Measurements from ENCODE around the gene EPPIN.

EPPIN gene

DNA sequence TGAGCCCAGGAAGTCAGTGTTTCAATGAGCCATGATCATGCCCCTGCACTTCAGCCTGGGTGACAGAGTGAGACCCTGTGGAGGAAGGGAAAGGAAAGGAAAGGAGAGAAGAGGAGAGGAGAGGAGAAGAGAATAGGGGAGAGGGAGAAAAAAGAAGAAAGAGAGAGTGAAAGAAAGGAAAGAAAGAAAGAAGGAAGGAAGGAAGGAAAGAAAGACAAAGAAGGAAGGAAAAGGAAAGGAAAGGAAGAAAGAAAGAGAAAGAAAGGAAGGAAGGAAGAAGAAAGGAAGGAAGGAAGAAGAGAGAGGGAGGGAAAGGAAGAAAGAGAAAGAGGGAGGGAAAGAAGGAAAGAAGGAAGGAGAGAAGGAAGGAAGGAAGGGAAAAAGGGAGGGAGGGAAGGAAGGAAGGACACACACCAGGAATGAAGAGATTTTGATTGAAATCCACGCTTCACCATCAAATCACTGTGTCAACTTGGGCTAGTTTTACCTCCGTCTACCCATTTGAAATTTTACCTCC lies 17.6 kb upstream of the EPPIN start:
- no peak overlapping the region for H3K4me3 ChIP-seq (ENCODE audit: low read depth, low read length)
- no peak for DNase-seq (ENCODE audit: low read depth)
- TF ChIP-seq CTCF (IDR thresholded peaks at IDR 0.05; ENCODE audit: low read depth, low read length, missing control alignments), result no peak

DNA sequence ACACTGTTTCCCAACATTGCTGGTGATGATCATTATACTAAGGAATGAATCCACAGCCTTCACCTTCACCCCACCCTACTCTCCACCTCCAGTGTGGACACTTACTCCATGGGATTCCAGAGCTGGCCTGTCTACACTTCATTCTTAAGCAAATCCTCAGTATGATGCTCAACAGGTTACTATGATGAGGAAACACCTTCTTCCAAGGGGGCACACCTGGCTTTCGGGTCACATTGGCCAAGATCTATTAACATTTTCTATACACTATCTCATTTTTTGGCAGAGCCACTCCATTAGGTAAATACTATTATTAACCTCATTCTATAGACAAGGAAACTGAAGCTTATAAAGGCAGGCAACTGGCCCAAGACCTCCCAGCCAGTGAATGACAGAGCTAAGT lies 8.0 kb upstream of the EPPIN start:
- DNase-seq (ENCODE audit: low read depth), result no peak

GRCh38 chr20:45552456-45552855 lies 5.3 kb upstream of the EPPIN start:
- no peak for DNase-seq (ENCODE audit: low read depth)
- no peak for TF ChIP-seq CTCF (IDR thresholded peaks at IDR 0.05; ENCODE audit: low read depth, low read length, missing control alignments)
- no peak overlapping the region for H3K4me3 ChIP-seq (ENCODE audit: low read depth, low read length)

More for the DNA sequence above, 8.0 kb upstream of the EPPIN start:
- TF ChIP-seq CTCF (IDR thresholded peaks at IDR 0.05; ENCODE audit: low read depth, low read length, missing control alignments), result no peak
- no peak overlapping the region for H3K4me3 ChIP-seq (ENCODE audit: low read depth, low read length)

DNA sequence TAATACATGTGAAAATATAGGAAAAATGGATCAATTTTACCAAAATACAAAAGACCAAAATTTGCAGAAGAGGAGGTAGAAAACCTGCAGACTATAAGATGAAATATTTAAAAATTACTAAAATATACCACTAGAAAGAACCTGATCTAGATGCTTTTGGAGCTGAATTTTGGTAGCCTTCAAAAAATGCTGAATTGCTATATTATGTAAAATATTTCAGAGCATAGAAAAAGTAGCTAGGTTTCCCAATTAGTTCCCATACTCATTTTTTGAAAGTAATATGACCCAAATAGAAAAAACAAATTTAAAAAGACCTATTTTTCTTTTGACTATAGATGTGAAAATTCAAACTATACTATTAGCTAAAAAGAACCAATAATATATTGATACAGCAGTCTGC lies 3.6 kb upstream of the EPPIN start:
- no peak for TF ChIP-seq CTCF (IDR thresholded peaks at IDR 0.05; ENCODE audit: low read depth, low read length, missing control alignments)
- DNase-seq (ENCODE audit: low read depth), result no peak
- no peak overlapping the region for H3K4me3 ChIP-seq (ENCODE audit: low read depth, low read length)

DNA sequence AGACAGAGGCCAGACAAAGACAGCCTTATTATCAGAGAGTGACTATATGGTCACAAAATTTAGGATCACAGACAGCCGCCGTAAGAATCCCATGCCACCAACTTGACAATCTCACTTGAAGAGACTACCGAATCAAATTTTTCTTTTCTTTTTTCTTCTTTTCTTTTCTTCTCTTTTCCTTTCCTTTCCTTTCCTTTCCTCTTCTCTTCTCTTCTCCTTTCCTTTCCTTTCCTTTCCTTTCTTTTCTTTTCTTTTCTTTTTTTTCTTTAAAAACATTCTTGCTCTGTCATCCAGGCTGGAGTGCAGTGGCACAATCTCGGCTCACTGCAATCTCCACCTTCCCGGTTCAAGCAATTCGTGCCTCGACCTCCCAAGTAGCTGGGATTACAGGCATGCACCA lies 1.2 kb upstream of the EPPIN start:
- DNase-seq (ENCODE audit: low read depth), result no peak
- no peak overlapping the region for H3K4me3 ChIP-seq (ENCODE audit: low read depth, low read length)
- TF ChIP-seq CTCF (IDR thresholded peaks at IDR 0.05; ENCODE audit: low read depth, low read length, missing control alignments), result no peak

- DNase-seq (ENCODE audit: low read depth), result no peak
- no peak overlapping the region for H3K4me3 ChIP-seq (ENCODE audit: low read depth, low read length)
- peak; percentile 19 for TF ChIP-seq CTCF (IDR thresholded peaks at IDR 0.05; ENCODE audit: low read depth, low read length, missing control alignments)
Measured at GRCh38 chr20:45545754-45546453, 1.3 kb downstream of the EPPIN start.

- no peak for TF ChIP-seq CTCF (IDR thresholded peaks at IDR 0.05; ENCODE audit: low read depth, low read length, missing control alignments)
- H3K4me3 ChIP-seq (ENCODE audit: low read depth, low read length), result no peak overlapping the region
- DNase-seq (ENCODE audit: low read depth), result no peak
Measured at GRCh38 chr20:45545351-45545750, 1.9 kb downstream of the EPPIN start.
